Common myeloid progenitor, CD34-positive (primary cell): ENCODE results near the gene MGMT.

Experiments
- CTCF ChIA-PET: fragments of 350-600 bp; sonication (Branson Sonifier 250); formaldehyde crosslinking; loops from one replicate; lab custom pipeline; 2021; ENCODE audit warnings: antibody characterized with exemption; lab: Charles Lee
- POLR2A ChIA-PET: fragments of 350-600 bp; sonication (Branson Sonifier 250); formaldehyde crosslinking; loops from one replicate; lab custom pipeline; 2021; ENCODE audit warnings: antibody characterized with exemption; lab: Charles Lee
- DNase-seq, 3 donors: peaks; one replicate each; pipeline versions ENCODE4 v3.0.0 to v3.0.0-alpha.2; 2013
- H3K27ac ChIP-seq, 2 experiments: 1 replicate in 1 of 2; 2 replicates in 1 of 2; pipeline ENCODE4 v1.7.0; 2013; ENCODE audit warnings: inconsistent platforms in 2 of 2, low read length in 2 of 2, mild to moderate bottlenecking in 2 of 2, low read depth in 1 of 2, moderate library complexity in 1 of 2; ENCODE audit not compliant: severe bottlenecking in 2 of 2, insufficient read depth in 1 of 2, poor library complexity in 1 of 2
- H3K27me3 ChIP-seq, 5 experiments: replicated peaks in 2 of 5; 1 replicate in 3 of 5; 2 replicates in 2 of 5; pipeline versions ENCODE4 v1.6.1 to v1.7.0; 2013; ENCODE audit warnings: low read length in 4 of 5, mild to moderate bottlenecking in 2 of 5, moderate library complexity in 2 of 5, inconsistent platforms in 1 of 5; ENCODE audit not compliant: insufficient read depth in 5 of 5, control insufficient read depth in 4 of 5
- H3K36me3 ChIP-seq, 4 experiments: 1 replicate in 2 of 4; 2 replicates in 2 of 4; pipeline versions ENCODE4 v1.6.1 to v1.7.0; 2013; ENCODE audit warnings: low read length in 3 of 4, control low read depth in 1 of 4, mild to moderate bottlenecking in 1 of 4; ENCODE audit not compliant: control insufficient read depth in 4 of 4, insufficient read depth in 4 of 4
- H3K4me1 ChIP-seq, 4 experiments: 1 replicate in 3 of 4; 2 replicates in 1 of 4; pipeline versions ENCODE4 v1.6.1 to v1.7.1; 2013; ENCODE audit warnings: low read length in 3 of 4, mild to moderate bottlenecking in 3 of 4, control low read depth in 1 of 4, inconsistent platforms in 1 of 4, moderate library complexity in 1 of 4; ENCODE audit not compliant: control insufficient read depth in 4 of 4, insufficient read depth in 4 of 4; ENCODE audit errors: control extremely low read depth in 1 of 4
- H3K4me3 ChIP-seq, 7 experiments: 1 replicate in 4 of 7; 2 replicates in 3 of 7; pipeline versions ENCODE4 v1.5.1 to v1.7.0; 2013; ENCODE audit warnings: mild to moderate bottlenecking in 7 of 7, low read length in 6 of 7, moderate library complexity in 6 of 7, inconsistent platforms in 2 of 7, low read depth in 2 of 7, control low read depth in 1 of 7; ENCODE audit not compliant: insufficient read depth in 4 of 7, control insufficient read depth in 1 of 7; ENCODE audit errors: extremely low read depth in 1 of 7
- H3K9me3 ChIP-seq, 5 experiments: 1 replicate in 4 of 5; 2 replicates in 1 of 5; pipeline versions ENCODE4 v1.6.1 to v1.7.1; 2013; ENCODE audit warnings: low read length in 4 of 5, mild to moderate bottlenecking in 2 of 5, inconsistent platforms in 1 of 5, low read depth in 1 of 5, moderate library complexity in 1 of 5; ENCODE audit not compliant: control insufficient read depth in 4 of 5, insufficient read depth in 2 of 5; ENCODE audit errors: control extremely low read depth in 1 of 5
- WGBS: methylation state at CpG from one replicate; pipeline ENCODE4 v1.1.5; 2013; ENCODE audit not compliant: insufficient coverage; 5-methylcytosine and 5-hydroxymethylcytosine counted together

The MGMT gene

GRCh38 chr10:129788215-129788614 is 321.2 kb downstream of the MGMT start:
- no peaks in the 10 kb centered on the region for H3K36me3 ChIP-seq
- ChIA-PET CTCF (no interaction called here), POLR2A (no interaction called here)
- peaks cover 0 to 23% (median 0%) of the 10 kb centered on the region in 5 experiments for H3K9me3 ChIP-seq
- peak in 1 of 3 donors; percentile 13 for DNase-seq
- WGBS: 82% methylated on average over 9 of the region's 10 CpGs
- peaks cover 0 to 5% (median 0%) of the 10 kb centered on the region in 4 experiments for H3K4me1 ChIP-seq
- no peaks in the 10 kb centered on the region for H3K27me3 ChIP-seq
- no peak overlapping the region for H3K27ac ChIP-seq
- no peak overlapping the region for H3K4me3 ChIP-seq

- ChIA-PET POLR2A (no interaction called here), CTCF (no interaction called here)
- Histone ChIP-seq H3K4me3 (no peak overlapping the region), H3K27ac (no peak overlapping the region), H3K9me3 (peaks cover 0 to 23% (median 0%) of the 10 kb centered on the region in 5 experiments), H3K36me3 (no peaks in the 10 kb centered on the region), H3K4me1 (no peaks in the 10 kb centered on the region), H3K27me3 (no peaks in the 10 kb centered on the region)
- no peak for DNase-seq
- WGBS: 94% methylated on average over 12 of the region's 17 CpGs
Measured at GRCh38 chr10:129790715-129791446, 323.8 kb downstream of the MGMT start.

- ChIA-PET POLR2A (no interaction called here), CTCF (no interaction called here)
- H3K4me3 ChIP-seq: no peak overlapping the region
- DNase-seq: no peak
- no peaks in the 10 kb centered on the region for H3K36me3 ChIP-seq
- no peaks in the 10 kb centered on the region for H3K27me3 ChIP-seq
- 96% methylated on average over 7 of the region's 7 CpGs for WGBS
- H3K4me1 ChIP-seq: peaks cover 0 to 10% (median 4%) of the 10 kb centered on the region in 4 experiments
- peaks cover 0 to 23% (median 0%) of the 10 kb centered on the region in 5 experiments for H3K9me3 ChIP-seq
- H3K27ac ChIP-seq: no peak overlapping the region
Measured at GRCh38 chr10:129792141-129792540, 325.1 kb downstream of the MGMT start.

DNA sequence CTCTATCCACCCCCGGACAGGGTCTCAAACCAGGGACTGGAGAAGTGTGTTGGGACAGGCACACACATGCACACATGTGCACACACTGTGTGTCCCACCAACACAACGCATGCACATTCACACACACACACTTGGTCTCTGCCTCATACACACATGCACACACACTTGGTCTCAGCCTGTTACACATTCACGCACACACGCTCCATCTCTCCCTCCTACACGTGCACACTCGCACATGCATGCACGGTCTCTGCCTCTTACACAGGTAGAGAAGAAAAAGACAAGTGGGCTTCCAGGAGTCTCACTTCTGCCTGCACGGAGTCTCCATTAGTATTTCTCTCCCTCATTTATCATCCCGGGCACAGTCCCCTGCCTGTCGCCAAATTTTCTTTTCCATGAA is 325.8 kb downstream of the MGMT start:
- POLR2A ChIA-PET: no interaction called here
- Histone ChIP-seq H3K27me3 (no peaks in the 10 kb centered on the region), H3K27ac (no peak overlapping the region), H3K4me1 (peaks cover 0 to 10% (median 4%) of the 10 kb centered on the region in 4 experiments), H3K9me3 (peaks cover 0 to 18% (median 0%) of the 10 kb centered on the region in 5 experiments), H3K4me3 (no peak overlapping the region), H3K36me3 (no peaks in the 10 kb centered on the region)
- 93% methylated on average over 8 of the region's 10 CpGs for WGBS
- DNase-seq: no peak
- CTCF ChIA-PET: no interaction called here

GRCh38 chr10:129793479-129793878 is 326.4 kb downstream of the MGMT start:
- Histone ChIP-seq H3K36me3 (no peaks in the 10 kb centered on the region), H3K4me3 (no peak overlapping the region), H3K9me3 (peaks cover 0 to 18% (median 0%) of the 10 kb centered on the region in 5 experiments), H3K27me3 (no peaks in the 10 kb centered on the region), H3K4me1 (peaks cover 0 to 10% (median 4%) of the 10 kb centered on the region in 4 experiments), H3K27ac (no peak overlapping the region)
- 94% methylated on average over 6 of the region's 6 CpGs for WGBS
- ChIA-PET CTCF (no interaction called here), POLR2A (interaction anchor here (0.6 kb wide), 1 partner anchor 81 kb away, joined by 3 read pairs; no protein-coding TSS in a partner anchor)
- DNase-seq: no peak

DNA sequence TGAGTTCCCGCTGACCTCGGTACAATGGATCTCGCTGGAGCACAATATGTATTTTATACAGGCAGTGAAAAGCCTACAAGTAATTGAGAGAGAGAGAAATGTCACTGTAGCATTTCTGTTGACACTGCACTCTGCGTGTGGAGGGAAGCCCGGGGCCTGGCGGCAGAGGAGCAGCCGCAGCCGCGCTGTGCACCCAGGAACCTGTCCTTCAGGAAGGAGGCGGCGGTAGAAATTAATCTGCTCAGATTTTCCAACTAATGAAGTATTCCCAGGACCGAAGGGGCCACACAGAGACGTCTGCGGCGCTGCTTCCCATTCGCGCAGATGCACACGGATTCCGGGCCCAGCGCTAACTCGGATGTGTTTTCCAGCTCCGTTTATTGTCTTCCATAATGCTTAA is 327.0 kb downstream of the MGMT start:
- Histone ChIP-seq H3K4me1 (peaks cover 0 to 10% (median 4%) of the 10 kb centered on the region in 4 experiments), H3K4me3 (no peak overlapping the region), H3K27ac (no peak overlapping the region), H3K36me3 (no peaks in the 10 kb centered on the region), H3K9me3 (peaks cover 0 to 20% (median 0%) of the 10 kb centered on the region in 5 experiments), H3K27me3 (peaks cover 0 to under 1% (median 0%) of the 10 kb centered on the region in 5 experiments)
- ChIA-PET CTCF (no interaction called here), POLR2A (interaction anchor here (0.6 kb wide), 1 partner anchor 81 kb away, joined by 3 read pairs; no protein-coding TSS in a partner anchor)
- no peak for DNase-seq
- WGBS: 97% methylated on average over 17 of the region's 22 CpGs

DNA sequence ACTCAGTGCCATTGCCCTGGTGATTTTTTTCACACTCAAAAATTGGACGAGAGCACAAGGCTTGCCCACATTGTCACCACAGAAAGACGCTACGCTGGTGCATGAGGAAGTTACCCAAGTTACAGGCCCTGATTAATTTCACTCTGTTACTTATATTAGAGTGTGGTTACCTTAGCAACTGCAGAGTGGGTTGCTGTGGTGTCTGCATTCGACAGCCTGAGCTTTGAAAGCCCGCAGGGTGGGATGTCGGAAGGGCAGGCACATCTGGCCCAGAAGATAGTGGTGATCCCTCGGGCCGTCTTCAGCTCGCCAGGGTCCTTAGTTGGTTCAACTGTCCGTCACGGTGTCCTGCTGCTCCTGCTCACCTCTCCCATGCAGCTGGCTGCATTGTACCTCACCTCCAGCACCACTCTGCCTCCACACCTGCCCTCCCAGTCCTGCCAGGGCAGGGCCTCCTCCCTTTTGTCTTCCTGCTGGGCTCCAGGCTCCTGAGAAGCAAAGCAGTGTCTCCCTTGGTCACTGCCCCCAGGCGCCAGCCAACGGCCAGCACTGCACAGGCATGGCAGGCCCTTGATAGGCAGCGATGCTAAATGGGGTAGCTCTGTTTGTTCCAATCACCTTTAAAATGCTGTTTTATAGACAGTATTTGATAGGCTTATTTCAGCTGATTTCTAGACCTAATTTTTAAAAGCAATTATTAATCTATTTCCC is 329.8 kb downstream of the MGMT start:
- WGBS: 27% methylated on average over 10 of the region's 14 CpGs
- ChIA-PET POLR2A (no interaction called here), CTCF (no interaction called here)

More for the DNA sequence above, 329.8 kb downstream of the MGMT start:
- H3K36me3 ChIP-seq: no peaks in the 10 kb centered on the region
- peaks cover 0 to 10% (median 4%) of the 10 kb centered on the region in 4 experiments for H3K4me1 ChIP-seq
- no peak overlapping the region for H3K4me3 ChIP-seq
- DNase-seq: peak; percentile 25 to 94 (median 89)
- no peak overlapping the region for H3K27ac ChIP-seq
- peaks cover 0 to 11% (median 0%) of the 10 kb centered on the region in 5 experiments for H3K9me3 ChIP-seq
- peaks cover 0 to 3% (median 0%) of the 10 kb centered on the region in 5 experiments for H3K27me3 ChIP-seq
